ENCODE results near the gene SYS1. TPM values are rescaled to one million over a fixed set of nuclear protein-coding genes. Genes with fewer than 3 reads are reported as not detected.

The SYS1 gene
- total RNA-seq, 2 experiments from 2014 or later, result 94.8 to 107 TPM

DNA sequence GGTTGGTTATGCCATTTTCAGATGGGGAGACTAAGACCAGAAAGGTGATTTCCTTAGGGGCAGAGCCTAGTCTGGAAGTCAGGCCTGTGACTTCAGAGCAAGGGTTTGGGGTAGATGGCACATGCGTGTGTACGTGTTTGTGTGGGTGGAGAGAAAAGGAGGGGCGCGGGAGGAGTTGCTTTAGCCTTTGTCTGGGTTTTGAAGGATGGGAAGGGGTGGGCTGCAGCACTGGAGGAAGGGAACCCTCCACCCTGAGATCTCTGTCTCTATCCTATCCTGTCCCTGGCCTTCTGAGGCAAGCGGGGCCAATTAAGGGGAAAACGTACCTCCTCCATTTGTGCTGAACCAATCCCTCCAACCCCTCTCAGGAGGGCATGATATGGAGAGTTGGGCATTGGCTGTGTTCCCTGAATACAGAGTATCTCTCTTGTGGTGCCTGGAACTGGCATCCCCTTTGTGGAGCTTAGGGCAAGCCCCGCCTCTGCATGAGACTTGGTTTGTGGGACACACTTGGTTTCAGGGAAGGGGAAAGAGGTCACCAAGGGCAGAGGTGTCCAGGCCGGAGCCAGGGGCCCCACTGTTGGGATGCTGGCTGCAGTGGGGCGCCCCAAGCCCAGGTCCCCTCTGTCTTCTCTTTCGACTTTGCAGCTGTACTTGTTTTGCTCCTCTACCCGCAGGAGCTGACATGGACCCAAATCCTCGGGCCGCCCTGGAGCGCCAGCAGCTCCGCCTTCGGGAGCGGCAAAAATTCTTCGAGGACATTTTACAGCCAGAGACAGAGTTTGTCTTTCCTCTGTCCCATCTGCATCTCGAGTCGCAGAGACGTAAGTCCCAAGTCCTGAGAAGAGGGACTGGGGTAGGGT, 45.1 kb downstream of the SYS1 start, which contains the start of gene DBNDD2:
DBNDD2 (plus strand) TSS at position 507 of the 863 bp plus-strand sequence; CDS start at position 686, 179 bp downstream.
- TF ChIP-seq, protein P1, sequence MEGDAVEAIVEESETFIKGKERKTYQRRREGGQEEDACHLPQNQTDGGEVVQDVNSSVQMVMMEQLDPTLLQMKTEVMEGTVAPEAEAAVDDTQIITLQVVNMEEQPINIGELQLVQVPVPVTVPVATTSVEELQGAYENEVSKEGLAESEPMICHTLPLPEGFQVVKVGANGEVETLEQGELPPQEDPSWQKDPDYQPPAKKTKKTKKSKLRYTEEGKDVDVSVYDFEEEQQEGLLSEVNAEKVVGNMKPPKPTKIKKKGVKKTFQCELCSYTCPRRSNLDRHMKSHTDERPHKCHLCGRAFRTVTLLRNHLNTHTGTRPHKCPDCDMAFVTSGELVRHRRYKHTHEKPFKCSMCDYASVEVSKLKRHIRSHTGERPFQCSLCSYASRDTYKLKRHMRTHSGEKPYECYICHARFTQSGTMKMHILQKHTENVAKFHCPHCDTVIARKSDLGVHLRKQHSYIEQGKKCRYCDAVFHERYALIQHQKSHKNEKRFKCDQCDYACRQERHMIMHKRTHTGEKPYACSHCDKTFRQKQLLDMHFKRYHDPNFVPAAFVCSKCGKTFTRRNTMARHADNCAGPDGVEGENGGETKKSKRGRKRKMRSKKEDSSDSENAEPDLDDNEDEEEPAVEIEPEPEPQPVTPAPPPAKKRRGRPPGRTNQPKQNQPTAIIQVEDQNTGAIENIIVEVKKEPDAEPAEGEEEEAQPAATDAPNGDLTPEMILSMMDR (IDR thresholded peaks at IDR 0.05), result no peak
- ATAC-seq (ENCODE audit: poor library complexity), result peak; percentile 35
- H3K4me3 ChIP-seq (ENCODE audit: low read length), result peak within 1 kb of the TSS; percentile 76

DNA sequence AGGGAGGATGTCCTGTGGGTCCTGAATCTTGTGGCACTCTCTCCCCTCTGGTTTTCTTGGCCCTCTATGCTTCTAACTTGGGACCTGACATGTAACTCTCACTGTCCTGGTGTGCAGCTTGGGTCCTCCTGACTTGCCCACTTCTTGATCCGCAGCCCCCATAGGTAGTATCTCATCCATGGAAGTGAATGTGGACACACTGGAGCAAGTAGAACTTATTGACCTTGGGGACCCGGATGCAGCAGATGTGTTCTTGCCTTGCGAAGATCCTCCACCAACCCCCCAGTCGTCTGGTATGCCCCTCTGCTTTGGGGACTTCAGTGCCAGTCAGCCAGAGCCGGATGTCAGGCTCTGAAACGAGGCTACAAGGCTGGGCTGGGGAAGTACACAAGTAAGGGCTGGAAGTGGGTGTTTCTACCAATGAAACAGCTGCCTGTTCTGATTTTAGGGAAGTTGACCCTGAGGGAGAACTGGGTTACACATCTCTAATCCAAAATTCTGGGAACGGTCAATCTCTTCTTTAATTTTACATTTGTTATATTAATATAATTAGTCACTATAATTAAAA, 45.8 kb downstream of the SYS1 start:
- Histone ChIP-seq H3K27ac (ENCODE audit: low read depth in 1 of 2, low read length in 2 of 2) (no peak overlapping the region), H3K27me3 (ENCODE audit: control insufficient read depth in 1 of 2, insufficient read depth in 2 of 2, low read length in 2 of 2) (no peaks in the 10 kb centered on the region), H3K9me3 (ENCODE audit: control insufficient read depth in 1 of 2, insufficient read depth in 1 of 2, low read length in 2 of 2) (no peaks in the 10 kb centered on the region), H3K4me1 (ENCODE audit: insufficient read depth, low read length) (peaks cover 27% of the 10 kb centered on the region), H3K36me3 (ENCODE audit: insufficient read depth, low read length) (peaks cover 7% of the 10 kb centered on the region), H3K4me3 (ENCODE audit: low read length) (no peak overlapping the region)
- Mint-ChIP-seq H3K4me1 (ENCODE audit: low read depth) (peaks cover 26% of the 10 kb centered on the region), H3K36me3 (ENCODE audit: low read depth) (peaks cover 21% of the 10 kb centered on the region), H3K27me3 (no peaks in the 10 kb centered on the region), H3K9me3 (no peaks in the 10 kb centered on the region), H3K4me3 (peak overlapping the region; percentile 80), H3K27ac (peak overlapping the region; percentile 60)
- POLR2A ChIA-PET, result interaction anchor here (3.5 to 5.7 kb wide), 3 partner anchors 7 to 46 kb away, joined by 30 to 49 read pairs (median 41); partner anchors contain the start of genes PIGT and SYS1
- intact Hi-C loops (cut with DNase I, micrococcal nuclease), result no loop called here
- CTCF ChIA-PET, result no interaction called here
- TF ChIP-seq, protein P1 (IDR thresholded peaks at IDR 0.05), result no peak
- ATAC-seq (ENCODE audit: poor library complexity), result no peak
- peak in 2 of 14 experiments; percentile 49 to 53 for DNase-seq

More for the DNA sequence above, 45.1 kb downstream of the SYS1 start, which contains the start of gene DBNDD2:
- H3K27me3 ChIP-seq (ENCODE audit: control insufficient read depth in 1 of 2, insufficient read depth in 2 of 2, low read length in 2 of 2), result no peaks in the 10 kb centered on the region
- peak within 1 kb of the TSS; percentile 91 for H3K4me3 Mint-ChIP-seq
- H3K4me1 ChIP-seq (ENCODE audit: insufficient read depth, low read length), result peaks cover 27% of the 10 kb centered on the region
- H3K36me3 Mint-ChIP-seq (ENCODE audit: low read depth), result peaks cover 26% of the 10 kb centered on the region
- H3K27ac ChIP-seq (ENCODE audit: low read depth in 1 of 2, low read length in 2 of 2), result peak within 1 kb of the TSS; percentile 40 to 65
- peaks cover 7% of the 10 kb centered on the region for H3K36me3 ChIP-seq (ENCODE audit: insufficient read depth, low read length)
- ChIA-PET CTCF (interaction anchor here (1.3 kb wide), 1 partner anchor 45 kb away, joined by 4 read pairs; the partner anchor contains the start of gene SYS1), POLR2A (interaction anchor here (1.2 to 5.7 kb wide), 5 partner anchors 8 to 45 kb away, joined by 3 to 49 read pairs (median 30); partner anchors contain the start of genes PIGT and SYS1)
- H3K4me1 Mint-ChIP-seq (ENCODE audit: low read depth), result peaks cover 26% of the 10 kb centered on the region
- H3K27me3 Mint-ChIP-seq, result no peaks in the 10 kb centered on the region
- no peaks in the 10 kb centered on the region for H3K9me3 ChIP-seq (ENCODE audit: control insufficient read depth in 1 of 2, insufficient read depth in 1 of 2, low read length in 2 of 2)
- no peaks in the 10 kb centered on the region for H3K9me3 Mint-ChIP-seq
- DNase-seq, result peak in 3 of 14 experiments; percentile 22 to 75 (median 70)
- intact Hi-C loops (cut with DNase I, micrococcal nuclease), result loop anchor here in 1 of 2 experiments (2.0 kb wide), 1 partner anchor 45 kb away; the partner anchor contains the start of gene SYS1
- H3K27ac Mint-ChIP-seq, result peak within 1 kb of the TSS; percentile 60

DNA sequence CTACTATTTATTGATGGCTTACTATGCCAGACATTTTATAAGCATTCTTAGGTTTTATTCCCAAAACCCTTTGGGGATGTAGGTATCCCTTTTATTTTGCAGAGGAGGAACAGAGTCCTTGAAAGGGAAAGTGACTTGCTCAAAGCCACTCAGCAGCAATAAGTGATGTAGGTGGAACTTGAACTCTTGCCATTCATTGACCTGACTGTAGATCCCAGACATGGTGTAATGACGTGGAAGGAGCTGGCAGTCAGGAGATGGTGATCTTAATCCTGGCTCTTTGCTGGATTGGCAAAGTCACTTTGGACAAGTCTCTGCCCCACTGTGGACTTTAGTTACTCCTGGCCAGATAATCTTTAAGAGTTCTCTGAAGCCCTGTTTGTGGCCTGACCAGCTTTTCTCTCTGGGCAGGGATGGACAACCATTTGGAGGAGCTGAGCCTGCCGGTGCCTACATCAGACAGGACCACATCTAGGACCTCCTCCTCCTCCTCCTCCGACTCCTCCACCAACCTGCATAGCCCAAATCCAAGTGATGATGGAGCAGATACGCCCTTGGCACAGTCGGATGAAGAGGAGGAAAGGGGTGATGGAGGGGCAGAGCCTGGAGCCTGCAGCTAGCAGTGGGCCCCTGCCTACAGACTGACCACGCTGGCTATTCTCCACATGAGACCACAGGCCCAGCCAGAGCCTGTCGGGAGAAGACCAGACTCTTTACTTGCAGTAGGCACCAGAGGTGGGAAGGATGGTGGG, 46.7 kb downstream of the SYS1 start:
- peaks cover 23% of the 10 kb centered on the region for H3K4me1 Mint-ChIP-seq (ENCODE audit: low read depth)
- Histone ChIP-seq H3K36me3 (ENCODE audit: insufficient read depth, low read length) (peaks cover 7% of the 10 kb centered on the region), H3K4me1 (ENCODE audit: insufficient read depth, low read length) (peaks cover 27% of the 10 kb centered on the region), H3K27me3 (ENCODE audit: control insufficient read depth in 1 of 2, insufficient read depth in 2 of 2, low read length in 2 of 2) (no peaks in the 10 kb centered on the region), H3K27ac (ENCODE audit: low read depth in 1 of 2, low read length in 2 of 2) (no peak overlapping the region), H3K9me3 (ENCODE audit: control insufficient read depth in 1 of 2, insufficient read depth in 1 of 2, low read length in 2 of 2) (no peaks in the 10 kb centered on the region), H3K4me3 (ENCODE audit: low read length) (no peak overlapping the region)
- peaks cover 21% of the 10 kb centered on the region for H3K36me3 Mint-ChIP-seq (ENCODE audit: low read depth)
- DNase-seq, result no peak
- H3K4me3 Mint-ChIP-seq, result no peak overlapping the region
- TF ChIP-seq, protein P1 (IDR thresholded peaks at IDR 0.05), result no peak
- CTCF ChIA-PET, result interaction anchor here (2.0 kb wide), 1 partner anchor 47 kb away, joined by 5 read pairs; the partner anchor contains the start of gene SYS1
- H3K27ac Mint-ChIP-seq, result peak overlapping the region; percentile 12
- POLR2A ChIA-PET, result interaction anchor here (0.7 kb wide), 1 partner anchor 36 kb away, joined by 4 read pairs; no protein-coding TSS in a partner anchor
- no peak for ATAC-seq (ENCODE audit: poor library complexity)
- no peaks in the 10 kb centered on the region for H3K27me3 Mint-ChIP-seq
- intact Hi-C loops (cut with DNase I, micrococcal nuclease), result loop anchor here (2.0 to 10.0 kb wide), 3 partner anchors 35 to 525 kb away; partner anchors contain the start of genes STK4 (in 1 of the 2), TOMM34 (in 1 of the 2) and YWHAB (in 1 of the 2)
- no peaks in the 10 kb centered on the region for H3K9me3 Mint-ChIP-seq

Data from CD4-positive, alpha-beta T cell (primary cell).